ENCODE results near the gene SPAG5. TPM values are rescaled to one million over a fixed set of nuclear protein-coding genes. Genes with fewer than 3 reads are reported as not detected.
A peak's percentile ranks its signal among the peaks of the same experiment; 100 is the strongest.
"Not testable (repeated sequence)": the region's sequence is repeated elsewhere in the genome, so short reads cannot be mapped to it uniquely, and the experiment has no call there.

Gene SPAG5
- total RNA-seq, 2 donors from 2014 or later, result 134 to 141 TPM

GRCh38 chr17:28620010-28620409, 21.2 kb upstream of the SPAG5 start:
- no peak for DNase-seq
- ATAC-seq (replicated peaks in 1 of 2), result no peak
- Mint-ChIP-seq H3K4me3 (no peak overlapping the region), H3K27ac (peak overlapping the region; percentile 75), H3K9me3 (no peaks in the 10 kb centered on the region), H3K27me3 (ENCODE audit: low read depth) (no peaks in the 10 kb centered on the region), H3K36me3 (ENCODE audit: insufficient read depth in 2 of 2) (peaks cover 9 to 26% of the 10 kb centered on the region in 2 donors), H3K4me1 (ENCODE audit: low read depth) (no peaks in the 10 kb centered on the region)

GRCh38 chr17:28618464-28618863, 19.6 kb upstream of the SPAG5 start:
- no peak for ATAC-seq (replicated peaks in 1 of 2)
- H3K36me3 Mint-ChIP-seq (ENCODE audit: insufficient read depth in 2 of 2), result peaks cover 7 to 27% of the 10 kb centered on the region in 2 donors
- peaks cover 4% of the 10 kb centered on the region for H3K4me1 Mint-ChIP-seq (ENCODE audit: low read depth)
- no peaks in the 10 kb centered on the region for H3K27me3 Mint-ChIP-seq (ENCODE audit: low read depth)
- H3K27ac Mint-ChIP-seq, result no peak overlapping the region
- DNase-seq, result no peak
- H3K9me3 Mint-ChIP-seq, result no peaks in the 10 kb centered on the region
- no peak overlapping the region for H3K4me3 Mint-ChIP-seq

- H3K4me3 Mint-ChIP-seq, result no peak overlapping the region
- H3K4me1 Mint-ChIP-seq (ENCODE audit: low read depth), result peaks cover 4% of the 10 kb centered on the region
- peaks cover 6 to 23% of the 10 kb centered on the region in 2 donors for H3K36me3 Mint-ChIP-seq (ENCODE audit: insufficient read depth in 2 of 2)
- no peaks in the 10 kb centered on the region for H3K9me3 Mint-ChIP-seq
- H3K27ac Mint-ChIP-seq, result peak overlapping the region; percentile 31
- ATAC-seq (replicated peaks in 1 of 2), result no peak
- DNase-seq, result no peak
- H3K27me3 Mint-ChIP-seq (ENCODE audit: low read depth), result no peaks in the 10 kb centered on the region
Measured at GRCh38 chr17:28616281-28616680, 17.5 kb upstream of the SPAG5 start.

- ATAC-seq (replicated peaks in 1 of 2) (no peak), DNase-seq (no peak)
- no peak overlapping the region for H3K27ac Mint-ChIP-seq
- H3K36me3 Mint-ChIP-seq (ENCODE audit: insufficient read depth in 2 of 2), result peaks cover 6 to 25% of the 10 kb centered on the region in 2 donors
- H3K4me3 Mint-ChIP-seq, result no peak overlapping the region
- no peaks in the 10 kb centered on the region for H3K9me3 Mint-ChIP-seq
- no peaks in the 10 kb centered on the region for H3K27me3 Mint-ChIP-seq (ENCODE audit: low read depth)
- peaks cover 4% of the 10 kb centered on the region for H3K4me1 Mint-ChIP-seq (ENCODE audit: low read depth)
Measured at GRCh38 chr17:28615260-28615940, 16.6 kb upstream of the SPAG5 start.

GRCh38 chr17:28613931-28614381, 15.1 kb upstream of the SPAG5 start, which contains the start of gene RSKR:
Gene RSKR, minus strand, starts transcription at chr17:28614185. Its CDS starts 24 bp downstream, at chr17:28614161.
- H3K4me1 Mint-ChIP-seq (ENCODE audit: low read depth), result peaks cover 4% of the 10 kb centered on the region
- DNase-seq (no peak), ATAC-seq (replicated peaks in 1 of 2) (no peak)
- no peaks in the 10 kb centered on the region for H3K9me3 Mint-ChIP-seq
- no peak within 1 kb of the TSS for H3K4me3 Mint-ChIP-seq
- H3K36me3 Mint-ChIP-seq (ENCODE audit: insufficient read depth in 2 of 2), result peaks cover 6 to 26% of the 10 kb centered on the region in 2 donors
- H3K27ac Mint-ChIP-seq, result no peak within 1 kb of the TSS
- no peaks in the 10 kb centered on the region for H3K27me3 Mint-ChIP-seq (ENCODE audit: low read depth)

- peaks cover 4% of the 10 kb centered on the region for H3K4me1 Mint-ChIP-seq (ENCODE audit: low read depth)
- ATAC-seq (replicated peaks in 1 of 2) (peak; percentile 41 to 47), DNase-seq (peak; percentile 27 to 38)
- H3K27me3 Mint-ChIP-seq (ENCODE audit: low read depth), result no peaks in the 10 kb centered on the region
- no peak overlapping the region for H3K27ac Mint-ChIP-seq
- H3K36me3 Mint-ChIP-seq (ENCODE audit: insufficient read depth in 2 of 2), result peaks cover 3 to 22% of the 10 kb centered on the region in 2 donors
- no peaks in the 10 kb centered on the region for H3K9me3 Mint-ChIP-seq
- no peak overlapping the region for H3K4me3 Mint-ChIP-seq
Measured at GRCh38 chr17:28612936-28613872, 14.4 kb upstream of the SPAG5 start.

- no peak for ATAC-seq (replicated peaks in 1 of 2)
- Mint-ChIP-seq H3K4me3 (no peak overlapping the region), H3K9me3 (no peaks in the 10 kb centered on the region), H3K4me1 (ENCODE audit: low read depth) (peaks cover 4% of the 10 kb centered on the region), H3K36me3 (ENCODE audit: insufficient read depth in 2 of 2) (peaks cover 3 to 19% of the 10 kb centered on the region in 2 donors), H3K27me3 (ENCODE audit: low read depth) (no peaks in the 10 kb centered on the region), H3K27ac (no peak overlapping the region)
- DNase-seq, result no peak
Measured at GRCh38 chr17:28612531-28612930, 13.7 kb upstream of the SPAG5 start.

- H3K9me3 Mint-ChIP-seq, result no peaks in the 10 kb centered on the region
- ATAC-seq (replicated peaks in 1 of 2), result no peak
- H3K27ac Mint-ChIP-seq, result peak overlapping the region; percentile 9
- no peaks in the 10 kb centered on the region for H3K27me3 Mint-ChIP-seq (ENCODE audit: low read depth)
- no peak for DNase-seq
- H3K4me3 Mint-ChIP-seq, result no peak overlapping the region
- peaks cover 3 to 18% of the 10 kb centered on the region in 2 donors for H3K36me3 Mint-ChIP-seq (ENCODE audit: insufficient read depth in 2 of 2)
- peaks cover 4% of the 10 kb centered on the region for H3K4me1 Mint-ChIP-seq (ENCODE audit: low read depth)
Measured at GRCh38 chr17:28610376-28610775, 11.6 kb upstream of the SPAG5 start.

- H3K27ac Mint-ChIP-seq; H3K27me3 Mint-ChIP-seq (ENCODE audit: low read depth); ATAC-seq (replicated peaks in 1 of 2); H3K4me3 Mint-ChIP-seq; H3K9me3 Mint-ChIP-seq; DNase-seq; H3K36me3 Mint-ChIP-seq (ENCODE audit: insufficient read depth in 2 of 2): not testable (repeated sequence)
- peaks cover 10% of the 10 kb centered on the region for H3K4me1 Mint-ChIP-seq (ENCODE audit: low read depth)
Measured at GRCh38 chr17:28604031-28604430, 5.2 kb upstream of the SPAG5 start.

GRCh38 chr17:28599311-28600184, 723 bp upstream of the SPAG5 start:
- peaks cover 24% of the 10 kb centered on the region for H3K4me1 Mint-ChIP-seq (ENCODE audit: low read depth)
- peaks cover 3 to 11% of the 10 kb centered on the region in 2 donors for H3K36me3 Mint-ChIP-seq (ENCODE audit: insufficient read depth in 2 of 2)
- peak; percentile 77 to 80 for ATAC-seq (replicated peaks in 1 of 2)

GRCh38 chr17:28598389-28598788, 436 bp downstream of the SPAG5 start:
- H3K27me3 Mint-ChIP-seq (ENCODE audit: low read depth), result no peaks in the 10 kb centered on the region
- H3K27ac Mint-ChIP-seq, result peak overlapping the region; percentile 85
- peaks cover 24% of the 10 kb centered on the region for H3K4me1 Mint-ChIP-seq (ENCODE audit: low read depth)
- DNase-seq, result no peak
- ATAC-seq (replicated peaks in 1 of 2), result peak in 1 of 2 donors; percentile 1
- peaks cover 3 to 13% of the 10 kb centered on the region in 2 donors for H3K36me3 Mint-ChIP-seq (ENCODE audit: insufficient read depth in 2 of 2)
- peak overlapping the region; percentile 89 to 93 for H3K4me3 Mint-ChIP-seq
- no peaks in the 10 kb centered on the region for H3K9me3 Mint-ChIP-seq

More at GRCh38 chr17:28599311-28600184, 723 bp upstream of the SPAG5 start:
- Mint-ChIP-seq H3K27ac (peak overlapping the region; percentile 98), H3K4me3 (peak overlapping the region; percentile 89 to 93), H3K9me3 (no peaks in the 10 kb centered on the region), H3K27me3 (ENCODE audit: low read depth) (no peaks in the 10 kb centered on the region)
- peak; percentile 77 for DNase-seq

- Mint-ChIP-seq H3K27me3 (ENCODE audit: low read depth) (no peaks in the 10 kb centered on the region), H3K4me3 (peak overlapping the region; percentile 89 to 93), H3K9me3 (no peaks in the 10 kb centered on the region), H3K36me3 (ENCODE audit: insufficient read depth in 2 of 2) (peaks cover 3 to 19% of the 10 kb centered on the region in 2 donors), H3K27ac (peak overlapping the region; percentile 85), H3K4me1 (ENCODE audit: low read depth) (peaks cover 24% of the 10 kb centered on the region)
- DNase-seq (no peak), ATAC-seq (replicated peaks in 1 of 2) (no peak)
Measured at GRCh38 chr17:28597606-28598383, 1.0 kb downstream of the SPAG5 start.
